Gastrocnemius medialis (tissue), 4 donors: ENCODE data around the gene DCTN2. TPM values are rescaled to one million over a fixed set of nuclear protein-coding genes. Genes with fewer than 3 reads are reported as not detected.

Experiments used
- ATAC-seq, 2 donors: fragments of 150-250 bp; one replicate each; pipeline ENCODE4 v1.9.1; 2016
- DNase-seq, 2 donors: peaks; one replicate each; pipeline ENCODE4 v3.0.0-alpha.2; 2019
- H3K27ac ChIP-seq, 4 donors: fragments of 200-600 bp; sonication (generic); 1 replicate in 1 of 4; 2 replicates in 3 of 4; pipeline ENCODE4 v1.5.1; 2016 to 2018; ENCODE audit warnings: mild to moderate bottlenecking in 2 of 4, moderate library complexity in 1 of 4
- H3K27me3 ChIP-seq, 3 donors: fragments of 200-600 bp; sonication (generic) in 2 of 3; 1 replicate in 1 of 3; 2 replicates in 2 of 3; pipeline versions ENCODE4 v1.5.1 to v1.6.0; 2016 to 2019; ENCODE audit warnings: mild to moderate bottlenecking in 1 of 3, moderate library complexity in 1 of 3
- H3K36me3 ChIP-seq, 2 donors: fragments of 200-600 bp; sonication (generic) in 1 of 2; one replicate each; pipeline ENCODE4 v1.5.1; 2017 to 2018
- H3K4me1 ChIP-seq, 2 donors: fragments of 200-600 bp; sonication (generic) in 1 of 2; one replicate each; pipeline ENCODE4 v1.5.1; 2016 to 2017; ENCODE audit warnings: mild to moderate bottlenecking in 2 of 2
- H3K4me3 ChIP-seq, 4 donors: fragments of 200-600 bp; sonication (generic) in 3 of 4; 1 replicate in 1 of 4; 2 replicates in 3 of 4; pipeline ENCODE4 v1.5.1; 2016 to 2019; ENCODE audit warnings: mild to moderate bottlenecking in 2 of 4
- H3K9me3 ChIP-seq, 3 donors: fragments of 200-600 bp; sonication (generic) in 2 of 3; 1 replicate in 1 of 3; 2 replicates in 2 of 3; pipeline ENCODE4 v1.5.1; 2016 to 2019
- POLR2A ChIP-seq, 2 donors: fragments of 450-650 bp; IDR thresholded peaks; one replicate each; pipeline ENCODE4 v1.6.1; 2017; ENCODE audit warnings: antibody characterized with exemption in 2 of 2, mild to moderate bottlenecking in 2 of 2, moderate library complexity in 2 of 2
- in situ Hi-C, 4 donors: fragments of 200-750 bp; cut with MboI; loops; one replicate each; pipeline versions ENCODE4 v1.15.0 to v1.8.0; 2017; ENCODE audit warnings: low sequenced_read_pairs in 4 of 4
- intact Hi-C: fragments of 100-400 bp; cut with DNase I; formaldehyde crosslinking; loops from one replicate; pipeline ENCODE4 v1.15.1; 2023; ENCODE audit warnings: low total_unique reads
- microRNA counts, 2 donors: library from miRNA; unstranded; fragments of <30 nt; microRNA quantifications; one replicate each; lab custom pipeline; 2016
- microRNA-seq, 2 donors: library from miRNA; unstranded; fragments of <30 nt; microRNA quantifications; one replicate each; pipeline ENCODE4, GENCODE V29; 2016; ENCODE audit warnings: borderline replicate concordance in 2 of 2
- total RNA-seq, 4 donors: library from RNA; depleted of rRNA; stranded (reverse); fragments of >200 nt; gene quantifications; one replicate each; pipeline versions ENCODE4 v1.1.0 to v1.2.3, GENCODE V29; 2016
- TF ChIP-seq, protein P1 (sequence below), 5 experiments: fragments of 450-650 bp in 3 of 5; fragments of 200-600 bp in 2 of 5; sonication (generic) in 2 of 5; IDR thresholded peaks in 4 of 5; conservative IDR thresholded peaks in 1 of 5; 1 replicate in 4 of 5; 2 replicates in 1 of 5; pipeline ENCODE4 v1.5.1; 2016 to 2019; ENCODE audit warnings: antibody characterized with exemption in 5 of 5, mild to moderate bottlenecking in 3 of 5, moderate library complexity in 3 of 5

The DCTN2 gene
- total RNA-seq, 4 donors from 2014 or later, result 147 to 265 (median 177) TPM

DNA sequence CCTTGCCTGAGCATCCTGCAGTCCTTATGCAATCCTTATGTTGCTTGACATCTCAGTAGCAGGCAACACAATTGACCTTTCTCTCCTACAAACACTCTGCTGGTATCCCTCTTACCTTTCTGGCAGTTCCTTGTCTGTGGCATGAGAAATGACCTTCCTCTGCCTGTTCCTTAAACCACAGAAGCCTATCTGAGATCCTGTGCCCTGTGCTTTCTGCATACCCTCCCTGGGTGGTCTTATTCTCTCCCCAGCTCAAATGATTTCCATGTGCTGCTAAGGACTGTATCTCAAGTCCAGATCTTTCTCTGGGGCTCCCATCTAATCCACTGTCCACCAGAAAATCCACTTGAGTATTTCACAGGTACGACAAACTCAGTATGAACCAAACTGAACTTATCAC is 65.3 kb downstream of the DCTN2 start:
- Histone ChIP-seq H3K4me1 (no peaks in the 10 kb centered on the region), H3K27me3 (peaks cover 4 to 8% (median 4%) of the 10 kb centered on the region in 3 donors), H3K36me3 (no peaks in the 10 kb centered on the region), H3K27ac (no peak overlapping the region), H3K4me3 (no peak overlapping the region), H3K9me3 (no peaks in the 10 kb centered on the region)
- ATAC-seq, result no peak
- TF ChIP-seq, protein P1, sequence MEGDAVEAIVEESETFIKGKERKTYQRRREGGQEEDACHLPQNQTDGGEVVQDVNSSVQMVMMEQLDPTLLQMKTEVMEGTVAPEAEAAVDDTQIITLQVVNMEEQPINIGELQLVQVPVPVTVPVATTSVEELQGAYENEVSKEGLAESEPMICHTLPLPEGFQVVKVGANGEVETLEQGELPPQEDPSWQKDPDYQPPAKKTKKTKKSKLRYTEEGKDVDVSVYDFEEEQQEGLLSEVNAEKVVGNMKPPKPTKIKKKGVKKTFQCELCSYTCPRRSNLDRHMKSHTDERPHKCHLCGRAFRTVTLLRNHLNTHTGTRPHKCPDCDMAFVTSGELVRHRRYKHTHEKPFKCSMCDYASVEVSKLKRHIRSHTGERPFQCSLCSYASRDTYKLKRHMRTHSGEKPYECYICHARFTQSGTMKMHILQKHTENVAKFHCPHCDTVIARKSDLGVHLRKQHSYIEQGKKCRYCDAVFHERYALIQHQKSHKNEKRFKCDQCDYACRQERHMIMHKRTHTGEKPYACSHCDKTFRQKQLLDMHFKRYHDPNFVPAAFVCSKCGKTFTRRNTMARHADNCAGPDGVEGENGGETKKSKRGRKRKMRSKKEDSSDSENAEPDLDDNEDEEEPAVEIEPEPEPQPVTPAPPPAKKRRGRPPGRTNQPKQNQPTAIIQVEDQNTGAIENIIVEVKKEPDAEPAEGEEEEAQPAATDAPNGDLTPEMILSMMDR (IDR thresholded peaks at IDR 0.05 in 4 of 5, conservative IDR thresholded peaks at IDR 0.05 in 1 of 5), result no peak
- TF ChIP-seq POLR2A (IDR thresholded peaks at IDR 0.05), result no peak
- intact Hi-C loops (no loop called here), in situ Hi-C loops (no loop called here)
- no peak for DNase-seq

MicroRNA genes within 50 kb of the gene (microRNA counts, 767-probe panel; counts per million panel counts)
- 356 to 448 counts per million in 2 donors for microRNA hsa-miR-616-3p (lab: Ali Mortazavi, UCI)

Small RNA genes lying within 50 kb of the gene (microRNA-seq; reads per million reads assigned to microRNA genes)
- gene MIR616 (0.85 to 4.7 reads per million in 2 donors), gene MIR6758 (0 reads per million in 2 donors)

Other genes with a start within 250 kb of the DCTN2 start
- gene R3HDM2, start 116.1 kb downstream of the DCTN2 start, total RNA-seq, result 10 to 100 TPM; 24.1 to 27.1 (median 25.6) TPM
- gene INHBC, start 112.4 kb downstream of the DCTN2 start, total RNA-seq, result under 1 TPM in 2 of 4 donors, not detected in 2; 0.20 to 0.35 TPM
- gene INHBE, start 91.9 kb downstream of the DCTN2 start, total RNA-seq, result 1 to 10 TPM in 2 of 4 donors, not detected in 2; 1.5 to 2.2 TPM
- gene GLI1, start 87.4 kb downstream of the DCTN2 start, total RNA-seq, result 1 to 10 TPM in 1 of 4 donors, not detected in 3; 1.0 TPM
- 1 to 10 TPM; 2.7 to 5.1 (median 4.7) TPM for gene ARHGAP9, start 67.3 kb downstream of the DCTN2 start, total RNA-seq
- gene MARS1, start 59.1 kb downstream of the DCTN2 start, total RNA-seq, result 10 to 100 TPM; 37.7 to 81.1 (median 42.0) TPM
- gene DDIT3, start 26.7 kb downstream of the DCTN2 start, total RNA-seq, result 10 to 100 TPM; 11.8 to 46.4 (median 17.1) TPM
- gene MBD6, start 24.4 kb downstream of the DCTN2 start, total RNA-seq, result 10 to 100 TPM in 3 of 4 donors, 1 to 10 TPM in 1; 5.5 to 20.3 (median 12.9) TPM
- under 1 TPM in 2 of 4 donors, not detected in 2; 0.09 to 0.36 TPM for gene KIF5A, start 2.9 kb upstream of the DCTN2 start, total RNA-seq
- gene PIP4K2C, start 44.0 kb upstream of the DCTN2 start, total RNA-seq, result 10 to 100 TPM; 11.2 to 22.0 (median 14.6) TPM
- 10 to 100 TPM in 1 of 4 donors, 1 to 10 TPM in 3; 3.5 to 13.8 (median 6.8) TPM for gene DTX3, start 57.6 kb upstream of the DCTN2 start, total RNA-seq
- 1 to 10 TPM; 1.9 to 3.3 (median 2.4) TPM for gene ARHGEF25, start 64.2 kb upstream of the DCTN2 start, total RNA-seq
- 10 to 100 TPM; 13.2 to 25.5 (median 16.6) TPM for gene B4GALNT1, start 86.0 kb upstream of the DCTN2 start, total RNA-seq
- gene OS9, start 146.9 kb upstream of the DCTN2 start, total RNA-seq, result 100 to 1,000 TPM in 3 of 4 donors, 10 to 100 TPM in 1; 77.0 to 152 (median 106) TPM
- gene AGAP2, start 191.6 kb upstream of the DCTN2 start, total RNA-seq, result 1 to 10 TPM; 1.8 to 5.4 (median 3.7) TPM
- gene TSPAN31, start 197.8 kb upstream of the DCTN2 start, total RNA-seq, result 10 to 100 TPM; 25.5 to 58.9 (median 32.2) TPM
- 10 to 100 TPM; 39.7 to 55.5 (median 47.4) TPM for gene CDK4, start 205.1 kb upstream of the DCTN2 start, total RNA-seq
- 10 to 100 TPM in 1 of 4 donors, 1 to 10 TPM in 3; 4.8 to 11.3 (median 7.9) TPM for gene MARCHF9, start 207.9 kb upstream of the DCTN2 start, total RNA-seq
- gene CYP27B1, start 219.9 kb upstream of the DCTN2 start, total RNA-seq, result not detected
- gene METTL1, start 224.9 kb upstream of the DCTN2 start, total RNA-seq, result 10 to 100 TPM in 3 of 4 donors, 1 to 10 TPM in 1; 6.5 to 22.7 (median 17.9) TPM
- 1 to 10 TPM in 3 of 4 donors, under 1 TPM in 1; 0.82 to 2.0 (median 1.0) TPM for gene EEF1AKMT3, start 225.4 kb upstream of the DCTN2 start, total RNA-seq
- gene TSFM, start 235.6 kb upstream of the DCTN2 start, total RNA-seq, result 10 to 100 TPM; 37.6 to 47.5 (median 40.1) TPM